HG02798 (cell line): Measurements from ENCODE around the gene NPLOC4.
"Not testable (repeated sequence)": the region's sequence is repeated elsewhere in the genome, so short reads cannot be mapped to it uniquely, and the experiment has no call there.

Experiments used
- ATAC-seq: cut with Tn5 transposase; IDR thresholded peaks from one replicate; pipeline ENCODE4 v1.9.1; 2021; ENCODE audit warnings: mild to moderate bottlenecking; ENCODE audit not compliant: unreplicated experiment, poor library complexity

NPLOC4 gene

GRCh38 chr17:81599719-81600486 lies 37.0 kb downstream of the NPLOC4 start:
- no peak for ATAC-seq

GRCh38 chr17:81593105-81593871 lies 43.6 kb downstream of the NPLOC4 start:
- ATAC-seq = no peak

- ATAC-seq = no peak
These were observed 44.9 kb downstream of the NPLOC4 start for GRCh38 chr17:81591971-81592370.

- ATAC-seq = no peak
These were observed 46.8 kb downstream of the NPLOC4 start for GRCh38 chr17:81590121-81590520.

GRCh38 chr17:81589612-81590011 lies 47.3 kb downstream of the NPLOC4 start:
- no peak for ATAC-seq

GRCh38 chr17:81586096-81586495 lies 50.8 kb downstream of the NPLOC4 start:
- ATAC-seq = no peak

GRCh38 chr17:81584771-81585170 lies 52.1 kb downstream of the NPLOC4 start:
- not testable (repeated sequence) for ATAC-seq

GRCh38 chr17:81583589-81584342 lies 53.1 kb downstream of the NPLOC4 start:
- no peak for ATAC-seq

- no peak for ATAC-seq
These were observed 54.2 kb downstream of the NPLOC4 start for GRCh38 chr17:81582749-81583148.

GRCh38 chr17:81582341-81582740 lies 54.6 kb downstream of the NPLOC4 start:
- no peak for ATAC-seq

- ATAC-seq = no peak
These were observed 55.2 kb downstream of the NPLOC4 start for GRCh38 chr17:81581758-81582157.

- ATAC-seq = no peak
These were observed 56.4 kb downstream of the NPLOC4 start for GRCh38 chr17:81580481-81580880.

- ATAC-seq = no peak
These were observed 57.0 kb downstream of the NPLOC4 start for GRCh38 chr17:81579821-81580321.

- no peak for ATAC-seq
These were observed 57.6 kb downstream of the NPLOC4 start for GRCh38 chr17:81579298-81579697.

- no peak for ATAC-seq
These were observed 58.2 kb downstream of the NPLOC4 start for GRCh38 chr17:81578561-81579225.

- ATAC-seq = no peak
These were observed 58.9 kb downstream of the NPLOC4 start for GRCh38 chr17:81578038-81578441.

- no peak for ATAC-seq
These were observed 59.5 kb downstream of the NPLOC4 start for GRCh38 chr17:81577278-81578000.

- ATAC-seq = no peak
These were observed 60.2 kb downstream of the NPLOC4 start for GRCh38 chr17:81576621-81577277.

- no peak for ATAC-seq
These were observed 61.1 kb downstream of the NPLOC4 start for GRCh38 chr17:81575836-81576235.
